GM10266 (cell line): Measurements from ENCODE around the gene AIFM2.
"Not testable (repeated sequence)": the region's sequence is repeated elsewhere in the genome, so short reads cannot be mapped to it uniquely, and the experiment has no call there.

ENCODE experiments used
- DNase-seq: peaks from one replicate; pipeline ENCODE4 v3.0.0; 2012; ENCODE audit errors: extremely low spot score
- CTCF ChIP-seq: IDR thresholded peaks from 2 replicates; pipeline ENCODE4 v1.5.1; 2012; ENCODE audit warnings: mild to moderate bottlenecking, low read depth; ENCODE audit not compliant: control insufficient read depth, insufficient read depth; ENCODE audit errors: missing control alignments

AIFM2 gene

GRCh38 chr10:70114902-70115301 lies 17.7 kb downstream of the AIFM2 start:
- DNase-seq: no peak
- no peak for TF ChIP-seq CTCF

DNA sequence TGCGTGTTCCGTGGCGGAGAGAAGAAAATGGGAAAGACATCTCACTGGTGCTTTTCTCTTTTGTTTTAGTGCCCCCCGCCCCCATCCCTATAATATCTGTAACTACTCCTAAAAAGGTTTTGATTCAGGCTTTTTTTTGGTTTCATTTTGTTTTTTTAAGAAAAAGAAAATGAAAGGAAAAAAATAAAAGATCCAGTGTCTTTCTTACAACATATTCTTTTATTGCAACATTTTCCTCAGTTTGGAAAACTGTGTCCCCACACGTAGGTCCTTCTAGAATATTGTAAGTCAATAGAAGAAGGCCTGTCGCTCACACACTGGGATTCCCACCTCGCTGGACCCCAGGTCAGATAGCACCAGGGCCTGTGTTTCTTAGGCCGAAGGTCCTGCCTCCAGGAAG lies 20.6 kb downstream of the AIFM2 start:
- TF ChIP-seq CTCF: no peak
- DNase-seq: no peak

- no peak for DNase-seq
- no peak for TF ChIP-seq CTCF
These were observed 21.1 kb downstream of the AIFM2 start for GRCh38 chr10:70111496-70111895.

- TF ChIP-seq CTCF: no peak
- no peak for DNase-seq
These were observed 23.4 kb downstream of the AIFM2 start for GRCh38 chr10:70109064-70109729.

DNA sequence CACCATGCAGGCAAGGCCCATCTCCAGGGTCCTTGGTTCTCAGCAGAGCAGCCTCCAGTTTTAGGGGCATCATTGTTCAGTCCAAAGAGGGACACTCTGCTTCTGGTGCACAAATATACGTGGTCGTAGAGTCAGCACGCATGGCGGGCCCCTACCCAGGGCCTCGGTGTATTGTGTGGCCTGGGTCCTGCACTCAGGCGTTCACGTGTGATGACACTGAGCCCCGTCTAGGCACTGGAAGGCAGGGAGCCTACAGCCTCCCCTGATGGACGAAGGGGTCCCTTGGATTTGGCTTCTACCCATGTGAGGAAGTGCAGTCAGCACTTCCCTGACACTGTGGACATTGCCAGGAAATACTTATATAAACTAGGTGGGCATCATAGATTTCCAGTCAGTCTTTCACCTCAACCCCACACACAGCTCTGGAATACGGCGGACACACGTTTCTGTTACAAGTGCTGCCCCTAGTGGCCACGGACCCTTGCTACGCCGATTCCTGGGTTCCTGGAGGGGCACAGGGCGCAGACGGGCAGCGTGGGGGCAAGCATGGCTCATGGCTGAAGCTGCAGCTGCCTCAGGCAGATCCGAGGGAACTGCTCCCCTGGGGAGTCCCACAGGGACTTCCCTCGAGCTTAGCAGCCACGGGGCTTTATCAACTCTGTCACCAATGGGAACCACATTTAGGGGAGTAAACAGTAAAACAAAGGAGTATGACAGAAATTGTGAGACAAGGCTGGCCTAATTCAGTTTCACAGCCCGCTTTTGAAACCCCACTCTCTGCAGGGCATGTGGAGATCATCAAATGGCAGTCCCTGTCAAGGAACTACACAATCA lies 25.4 kb downstream of the AIFM2 start:
- TF ChIP-seq CTCF: peak; percentile 45
- DNase-seq: peak; percentile 65

GRCh38 chr10:70101668-70102067 lies 31.0 kb downstream of the AIFM2 start:
- no peak for TF ChIP-seq CTCF
- DNase-seq: no peak

GRCh38 chr10:70101068-70101562 lies 31.5 kb downstream of the AIFM2 start:
- DNase-seq: not testable (repeated sequence)
